Suprapubic skin (tissue), 4 donors: ENCODE measurements around the gene DTNB.

Experiments
- EP300 ChIP-seq: sonication (generic); formaldehyde crosslinking; IDR thresholded peaks from one replicate; pipeline ENCODE4 v1.6.1; 2017; ENCODE audit warnings: antibody characterized with exemption
- POLR2AphosphoS5 ChIP-seq, 3 donors: sonication (generic); formaldehyde crosslinking; IDR thresholded peaks; one replicate each; pipeline ENCODE4 v1.6.1; 2017; ENCODE audit warnings: antibody characterized with exemption in 3 of 3
- TF ChIP-seq, protein P1 (sequence below), 2 donors: fragments of 200-600 bp in 1 of 2; fragments of 450-650 bp in 1 of 2; sonication (generic) in 1 of 2; IDR thresholded peaks; one replicate each; pipeline ENCODE4 v1.5.1; 2016 to 2019; ENCODE audit warnings: antibody characterized with exemption in 2 of 2, mild to moderate bottlenecking in 1 of 2, moderate library complexity in 1 of 2

GRCh38 chr2:25684577-25685473 is 11.4 kb upstream of the DTNB start:
- TF ChIP-seq, protein P1, sequence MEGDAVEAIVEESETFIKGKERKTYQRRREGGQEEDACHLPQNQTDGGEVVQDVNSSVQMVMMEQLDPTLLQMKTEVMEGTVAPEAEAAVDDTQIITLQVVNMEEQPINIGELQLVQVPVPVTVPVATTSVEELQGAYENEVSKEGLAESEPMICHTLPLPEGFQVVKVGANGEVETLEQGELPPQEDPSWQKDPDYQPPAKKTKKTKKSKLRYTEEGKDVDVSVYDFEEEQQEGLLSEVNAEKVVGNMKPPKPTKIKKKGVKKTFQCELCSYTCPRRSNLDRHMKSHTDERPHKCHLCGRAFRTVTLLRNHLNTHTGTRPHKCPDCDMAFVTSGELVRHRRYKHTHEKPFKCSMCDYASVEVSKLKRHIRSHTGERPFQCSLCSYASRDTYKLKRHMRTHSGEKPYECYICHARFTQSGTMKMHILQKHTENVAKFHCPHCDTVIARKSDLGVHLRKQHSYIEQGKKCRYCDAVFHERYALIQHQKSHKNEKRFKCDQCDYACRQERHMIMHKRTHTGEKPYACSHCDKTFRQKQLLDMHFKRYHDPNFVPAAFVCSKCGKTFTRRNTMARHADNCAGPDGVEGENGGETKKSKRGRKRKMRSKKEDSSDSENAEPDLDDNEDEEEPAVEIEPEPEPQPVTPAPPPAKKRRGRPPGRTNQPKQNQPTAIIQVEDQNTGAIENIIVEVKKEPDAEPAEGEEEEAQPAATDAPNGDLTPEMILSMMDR (IDR thresholded peaks at IDR 0.05): no peak
- TF ChIP-seq EP300 (no peak), POLR2AphosphoS5 (IDR thresholded peaks at IDR 0.05) (no peak)
